Neural cell (in vitro differentiated cells): ENCODE measurements around the gene HOOK1. TPM values are rescaled to one million over a fixed set of nuclear protein-coding genes. Genes with fewer than 3 reads are reported as not detected.
A peak's percentile ranks its signal among the peaks of the same experiment; 100 is the strongest.

Experiments
- H2AFZ ChIP-seq: fragments of 200-600, 300-800 bp; sonication (generic), shearing (Covaris generic); 2 replicates; pipeline ENCODE4 v1.6.0; 2014; ENCODE audit warnings: low read depth, mild to moderate bottlenecking, antibody characterized with exemption, low read length, moderate library complexity
- H3F3A ChIP-seq: fragments of 200-600 bp; shearing (Covaris generic); 2 replicates; pipeline ENCODE4 v1.6.1; 2016; ENCODE audit warnings: mild to moderate bottlenecking, moderate library complexity, mixed read lengths, antibody characterized with exemption, low read length; ENCODE audit not compliant: insufficient read depth, poor library complexity, severe bottlenecking
- H3K27ac ChIP-seq: fragments of 200-600, 300-800 bp; sonication (generic), shearing (Covaris generic); 2 replicates; pipeline ENCODE4 v1.5.1; 2014; ENCODE audit warnings: mild to moderate bottlenecking, low read length, moderate library complexity
- H3K27me3 ChIP-seq: fragments of 300-800, 200-600 bp; sonication (generic), shearing (Covaris generic); 2 replicates; pipeline ENCODE4 v1.6.0; 2014; ENCODE audit warnings: mild to moderate bottlenecking, low read depth, low read length, moderate library complexity; ENCODE audit not compliant: insufficient read depth
- H3K36me3 ChIP-seq: fragments of 300-800, 200-600 bp; sonication (generic), shearing (Covaris generic); 2 replicates; pipeline ENCODE4 v1.5.1; 2014; ENCODE audit warnings: mild to moderate bottlenecking, antibody characterized with exemption, low read length, moderate library complexity; ENCODE audit not compliant: insufficient read depth
- H3K4me2 ChIP-seq: fragments of 300-800, 200-600 bp; sonication (generic), shearing (Covaris generic); 2 replicates; pipeline ENCODE4 v1.6.0; 2014; ENCODE audit warnings: mild to moderate bottlenecking, low read length
- H3K4me3 ChIP-seq: fragments of 300-800, 200-600 bp; sonication (generic), shearing (Covaris generic); 2 replicates; pipeline ENCODE4 v1.5.1; 2014; ENCODE audit warnings: mild to moderate bottlenecking, low read length, moderate library complexity
- H3K79me2 ChIP-seq: fragments of 200-600 bp; shearing (Covaris generic); replicated peaks from 2 replicates; pipeline ENCODE4 v1.6.0; 2014; ENCODE audit warnings: mild to moderate bottlenecking, low read length, moderate library complexity; ENCODE audit not compliant: insufficient read depth
- H3K9ac ChIP-seq: fragments of 300-800, 200-600 bp; sonication (generic), shearing (Covaris generic); 2 replicates; pipeline ENCODE4 v1.6.1; 2016; ENCODE audit warnings: mild to moderate bottlenecking, low read length, mixed read lengths
- H3K9me2 ChIP-seq: fragments of 200-600 bp; shearing (Covaris generic); 2 replicates; pipeline ENCODE4 v1.6.1; 2016; ENCODE audit warnings: mild to moderate bottlenecking, low read length, mixed read lengths; ENCODE audit not compliant: insufficient read depth
- H3K9me3 ChIP-seq: fragments of 200-600, 300-800 bp; sonication (generic), shearing (Covaris generic); 2 replicates; pipeline ENCODE4 v1.6.1; 2016; ENCODE audit warnings: mild to moderate bottlenecking, mixed run types, low read length, moderate library complexity, mixed read lengths
- H4K20me1 ChIP-seq: fragments of 200-600 bp; shearing (Covaris generic); 2 replicates; pipeline ENCODE4 v1.6.1; 2016; ENCODE audit warnings: mild to moderate bottlenecking, mixed run types; ENCODE audit not compliant: insufficient read depth
- EP300 ChIP-seq: fragments of 450-650 bp; conservative IDR thresholded peaks from 2 replicates; pipeline ENCODE4 v1.6.1; 2014; ENCODE audit warnings: antibody characterized with exemption, mild to moderate bottlenecking, moderate library complexity; ENCODE audit not compliant: poor library complexity, severe bottlenecking
- EZH2 ChIP-seq: fragments of 200-600, 300-800 bp; shearing (Covaris generic), sonication (generic); IDR thresholded peaks from 2 replicates; pipeline ENCODE4 v1.6.1; 2014; ENCODE audit warnings: antibody characterized with exemption, low read length, borderline replicate concordance, mild to moderate bottlenecking; ENCODE audit not compliant: insufficient read depth, poor library complexity, severe bottlenecking
- MXI1 ChIP-seq: fragments of 450-650 bp; conservative IDR thresholded peaks from 2 replicates; pipeline ENCODE4 v1.6.1; 2014; ENCODE audit warnings: antibody characterized with exemption, mild to moderate bottlenecking; ENCODE audit not compliant: poor library complexity, severe bottlenecking
- POLR2AphosphoS5 ChIP-seq: IDR thresholded peaks from 2 replicates; pipeline ENCODE4 v1.6.1; 2012
- RAD21 ChIP-seq: fragments of 450-650 bp; conservative IDR thresholded peaks from 2 replicates; pipeline ENCODE4 v1.6.1; 2014; ENCODE audit warnings: antibody characterized with exemption, mild to moderate bottlenecking, moderate library complexity
- SMC3 ChIP-seq: fragments of 450-650 bp; conservative IDR thresholded peaks from 2 replicates; pipeline ENCODE4 v1.6.1; 2014; ENCODE audit warnings: antibody characterized with exemption, mild to moderate bottlenecking, moderate library complexity; ENCODE audit not compliant: poor library complexity
- TAF1 ChIP-seq: IDR thresholded peaks from 2 replicates; pipeline ENCODE4 v1.6.1; 2012; ENCODE audit warnings: low read depth
- polyA plus RNA-seq: library from polyadenylated mRNA; depleted of rRNA; stranded (reverse); fragments of >200 nt; gene quantifications from 2 replicates; pipeline ENCODE4 v1.2.3, GENCODE V29; 2014
- TF ChIP-seq, protein P1 (sequence below): fragments of 450-650 bp; IDR thresholded peaks from 2 replicates; pipeline ENCODE4 v1.5.1; 2014; ENCODE audit warnings: antibody characterized with exemption, mild to moderate bottlenecking, moderate library complexity; ENCODE audit not compliant: poor library complexity, severe bottlenecking
- TF ChIP-seq, protein P2 (sequence below): IDR thresholded peaks from 2 replicates; pipeline ENCODE4 v1.6.1; 2012; ENCODE audit warnings: borderline replicate concordance

Gene HOOK1
- polyA plus RNA-seq, 1 donor from 2014 or later: 27.5 TPM

DNA sequence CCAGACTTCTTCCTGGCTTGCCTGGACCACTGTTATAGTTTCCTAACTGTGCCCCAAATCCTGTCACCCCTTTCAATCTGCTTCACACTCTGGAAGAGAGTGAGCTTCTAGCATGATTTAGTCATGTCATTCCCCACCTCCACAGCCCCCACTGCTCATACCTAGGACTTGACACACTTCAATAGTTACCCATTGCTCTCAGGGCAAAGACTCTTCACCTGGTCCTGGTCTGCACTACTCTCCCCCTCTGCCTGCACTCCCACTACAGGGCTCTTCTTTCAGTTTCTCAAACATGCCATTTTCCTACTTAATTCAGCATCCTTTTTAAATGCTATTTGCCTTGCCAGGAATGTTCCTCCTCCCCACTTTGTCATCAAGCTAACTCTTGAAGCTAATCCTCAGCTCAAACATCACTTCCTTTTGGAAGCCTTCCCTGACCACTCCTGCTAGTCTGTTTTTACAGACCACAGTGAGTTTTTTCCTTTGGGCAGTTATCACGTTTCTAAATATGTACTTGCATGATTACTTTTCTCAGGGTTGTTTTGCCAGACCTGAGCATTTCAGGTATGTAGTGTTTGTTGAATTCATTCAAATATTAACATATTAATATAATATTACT, 87.1 kb downstream of the HOOK1 start:
- Histone ChIP-seq H3K36me3 (no peaks in the 10 kb centered on the region), H3K9me2 (no peaks in the 10 kb centered on the region), H4K20me1 (no peaks in the 10 kb centered on the region), H3K27me3 (no peaks in the 10 kb centered on the region), H3K9ac (no peak overlapping the region), H3K4me2 (no peak overlapping the region), H3K9me3 (no peaks in the 10 kb centered on the region), H3K79me2 (no peaks in the 10 kb centered on the region), H2AFZ (no peak overlapping the region), H3F3A (no peaks in the 10 kb centered on the region), H3K27ac (no peak overlapping the region), H3K4me3 (no peak overlapping the region)
- no peak for TF ChIP-seq EZH2
- TF ChIP-seq, protein P1, sequence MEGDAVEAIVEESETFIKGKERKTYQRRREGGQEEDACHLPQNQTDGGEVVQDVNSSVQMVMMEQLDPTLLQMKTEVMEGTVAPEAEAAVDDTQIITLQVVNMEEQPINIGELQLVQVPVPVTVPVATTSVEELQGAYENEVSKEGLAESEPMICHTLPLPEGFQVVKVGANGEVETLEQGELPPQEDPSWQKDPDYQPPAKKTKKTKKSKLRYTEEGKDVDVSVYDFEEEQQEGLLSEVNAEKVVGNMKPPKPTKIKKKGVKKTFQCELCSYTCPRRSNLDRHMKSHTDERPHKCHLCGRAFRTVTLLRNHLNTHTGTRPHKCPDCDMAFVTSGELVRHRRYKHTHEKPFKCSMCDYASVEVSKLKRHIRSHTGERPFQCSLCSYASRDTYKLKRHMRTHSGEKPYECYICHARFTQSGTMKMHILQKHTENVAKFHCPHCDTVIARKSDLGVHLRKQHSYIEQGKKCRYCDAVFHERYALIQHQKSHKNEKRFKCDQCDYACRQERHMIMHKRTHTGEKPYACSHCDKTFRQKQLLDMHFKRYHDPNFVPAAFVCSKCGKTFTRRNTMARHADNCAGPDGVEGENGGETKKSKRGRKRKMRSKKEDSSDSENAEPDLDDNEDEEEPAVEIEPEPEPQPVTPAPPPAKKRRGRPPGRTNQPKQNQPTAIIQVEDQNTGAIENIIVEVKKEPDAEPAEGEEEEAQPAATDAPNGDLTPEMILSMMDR: no peak
- TF ChIP-seq EP300: no peak
- TF ChIP-seq POLR2AphosphoS5: no peak
- no peak for TF ChIP-seq MXI1
- TF ChIP-seq, protein P2, sequence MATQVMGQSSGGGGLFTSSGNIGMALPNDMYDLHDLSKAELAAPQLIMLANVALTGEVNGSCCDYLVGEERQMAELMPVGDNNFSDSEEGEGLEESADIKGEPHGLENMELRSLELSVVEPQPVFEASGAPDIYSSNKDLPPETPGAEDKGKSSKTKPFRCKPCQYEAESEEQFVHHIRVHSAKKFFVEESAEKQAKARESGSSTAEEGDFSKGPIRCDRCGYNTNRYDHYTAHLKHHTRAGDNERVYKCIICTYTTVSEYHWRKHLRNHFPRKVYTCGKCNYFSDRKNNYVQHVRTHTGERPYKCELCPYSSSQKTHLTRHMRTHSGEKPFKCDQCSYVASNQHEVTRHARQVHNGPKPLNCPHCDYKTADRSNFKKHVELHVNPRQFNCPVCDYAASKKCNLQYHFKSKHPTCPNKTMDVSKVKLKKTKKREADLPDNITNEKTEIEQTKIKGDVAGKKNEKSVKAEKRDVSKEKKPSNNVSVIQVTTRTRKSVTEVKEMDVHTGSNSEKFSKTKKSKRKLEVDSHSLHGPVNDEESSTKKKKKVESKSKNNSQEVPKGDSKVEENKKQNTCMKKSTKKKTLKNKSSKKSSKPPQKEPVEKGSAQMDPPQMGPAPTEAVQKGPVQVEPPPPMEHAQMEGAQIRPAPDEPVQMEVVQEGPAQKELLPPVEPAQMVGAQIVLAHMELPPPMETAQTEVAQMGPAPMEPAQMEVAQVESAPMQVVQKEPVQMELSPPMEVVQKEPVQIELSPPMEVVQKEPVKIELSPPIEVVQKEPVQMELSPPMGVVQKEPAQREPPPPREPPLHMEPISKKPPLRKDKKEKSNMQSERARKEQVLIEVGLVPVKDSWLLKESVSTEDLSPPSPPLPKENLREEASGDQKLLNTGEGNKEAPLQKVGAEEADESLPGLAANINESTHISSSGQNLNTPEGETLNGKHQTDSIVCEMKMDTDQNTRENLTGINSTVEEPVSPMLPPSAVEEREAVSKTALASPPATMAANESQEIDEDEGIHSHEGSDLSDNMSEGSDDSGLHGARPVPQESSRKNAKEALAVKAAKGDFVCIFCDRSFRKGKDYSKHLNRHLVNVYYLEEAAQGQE: no peak
- no peak for TF ChIP-seq RAD21
- no peak for TF ChIP-seq TAF1

DNA sequence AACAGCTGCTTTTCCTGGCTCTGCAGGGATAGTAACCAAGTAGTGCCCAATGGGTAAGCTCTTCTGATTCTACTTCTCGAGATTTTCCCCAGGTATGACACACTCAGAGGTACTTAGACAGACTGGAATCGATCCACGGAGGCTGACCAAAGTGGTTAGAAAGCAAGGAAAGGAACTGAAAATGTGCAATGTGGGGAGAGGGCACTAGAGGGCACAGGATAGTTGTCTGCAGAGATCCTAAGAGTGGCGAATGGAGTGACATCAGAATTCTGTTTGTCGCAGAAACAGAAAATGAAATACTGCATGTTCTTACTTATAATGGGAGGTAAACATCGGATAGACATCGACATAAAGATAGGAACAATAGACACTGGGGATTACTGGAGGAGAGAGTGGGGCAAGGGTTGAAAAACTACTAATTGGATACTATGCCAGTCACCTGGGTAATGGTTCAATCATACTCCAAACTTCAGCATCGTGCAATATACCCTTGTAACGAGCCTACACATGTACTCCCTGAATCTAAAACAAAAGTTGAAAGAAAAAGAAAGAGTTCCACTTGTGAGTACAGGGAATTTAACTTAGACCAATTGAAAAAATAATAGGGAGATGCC, 88.5 kb downstream of the HOOK1 start:
- H3K9me2 ChIP-seq: no peaks in the 10 kb centered on the region
- no peak overlapping the region for H2AFZ ChIP-seq
- no peaks in the 10 kb centered on the region for H3K9me3 ChIP-seq
- no peak overlapping the region for H3K9ac ChIP-seq
- H3K36me3 ChIP-seq: no peaks in the 10 kb centered on the region
- no peaks in the 10 kb centered on the region for H3K27me3 ChIP-seq
- peak overlapping the region; percentile 16 for H3K4me3 ChIP-seq
- H4K20me1 ChIP-seq: no peaks in the 10 kb centered on the region
- no peaks in the 10 kb centered on the region for H3F3A ChIP-seq
- no peak overlapping the region for H3K4me2 ChIP-seq
- no peaks in the 10 kb centered on the region for H3K79me2 ChIP-seq
- TF ChIP-seq SMC3: peak; percentile 59
- no peak for TF ChIP-seq EZH2
- TF ChIP-seq MXI1: no peak
- TF ChIP-seq RAD21: peak; percentile 57
- TF ChIP-seq TAF1: no peak
- TF ChIP-seq, protein P2: no peak
- no peak for TF ChIP-seq POLR2AphosphoS5
- TF ChIP-seq EP300: no peak
- TF ChIP-seq, protein P1: peak; percentile 69
- H3K27ac ChIP-seq: peak overlapping the region; percentile 7
